Measurements from ENCODE around the gene TNFAIP8.
A peak's percentile ranks its signal among the peaks of the same experiment; 100 is the strongest.

TNFAIP8 gene

DNA sequence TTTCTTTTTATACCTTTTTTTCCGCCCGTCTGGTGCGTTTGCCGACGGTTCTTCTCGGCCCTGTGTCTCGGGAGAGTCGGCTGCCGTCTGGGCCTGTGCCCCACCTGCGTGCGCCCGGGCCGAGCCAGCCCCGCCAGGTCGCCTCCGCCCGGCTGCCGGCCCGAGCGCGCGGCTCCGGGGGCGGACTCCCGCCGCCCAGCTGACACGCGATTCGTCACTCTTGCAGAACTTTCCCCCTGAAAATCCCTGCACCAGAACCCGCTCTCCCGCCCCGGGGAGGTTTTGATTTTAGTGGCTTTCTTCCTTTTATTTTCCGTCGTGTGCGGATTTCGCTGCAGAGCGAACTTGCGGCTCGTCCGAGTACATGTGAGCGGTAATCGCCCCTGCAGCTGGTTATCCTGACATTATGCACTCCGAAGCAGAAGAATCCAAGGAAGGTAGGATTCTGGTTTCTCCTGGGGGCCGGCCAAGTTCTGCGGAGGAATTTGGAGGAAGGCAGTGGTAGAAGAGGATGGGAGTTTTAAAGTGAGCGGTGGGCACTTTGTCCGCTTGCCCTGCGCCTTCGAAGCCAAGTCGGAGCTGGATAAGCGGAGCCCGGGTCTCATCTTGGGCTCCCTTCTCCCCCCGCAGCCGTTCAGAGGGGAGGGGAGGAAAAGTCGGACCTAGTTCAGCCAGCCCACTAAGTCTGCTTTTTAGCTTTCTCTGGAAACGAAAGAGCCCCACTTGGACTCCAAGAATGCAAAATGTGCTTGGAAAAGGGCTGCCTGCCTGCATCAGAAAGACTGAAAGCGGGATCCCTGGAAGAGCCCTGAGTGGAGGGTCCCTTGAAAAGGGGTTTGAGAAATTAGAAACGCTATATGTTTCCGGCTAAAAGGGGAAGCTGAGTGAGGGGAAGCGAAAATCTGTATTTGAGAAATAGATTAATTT lies at the start of gene TNFAIP8:
TSS of gene TNFAIP8 (plus strand) at position 335 of the 927 bp plus-strand sequence. CDS start at position 407, 72 bp downstream.
- peak; percentile 77 for DNase-seq (ENCODE audit: low read depth)

DNA sequence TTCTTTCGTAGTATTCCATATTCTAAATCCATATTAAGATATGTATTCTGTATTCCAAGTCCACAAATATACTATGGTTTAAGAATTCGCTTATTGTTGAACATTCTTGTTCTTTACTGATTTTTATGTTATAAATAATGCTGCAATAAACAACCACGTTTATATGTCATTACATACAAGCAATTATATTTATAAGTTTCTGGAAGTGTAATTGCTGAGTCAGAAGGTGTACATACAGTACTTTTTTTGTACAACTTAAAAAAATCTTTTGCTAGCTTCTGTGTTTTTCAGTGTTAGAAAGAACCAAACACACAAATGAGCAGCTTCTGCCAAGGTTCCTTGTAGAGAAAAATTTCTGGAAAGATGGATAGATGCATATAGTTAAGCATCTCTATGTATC lies 48.6 kb upstream of the TNFAIP8 start:
- DNase-seq (ENCODE audit: low read depth): no peak

DNA sequence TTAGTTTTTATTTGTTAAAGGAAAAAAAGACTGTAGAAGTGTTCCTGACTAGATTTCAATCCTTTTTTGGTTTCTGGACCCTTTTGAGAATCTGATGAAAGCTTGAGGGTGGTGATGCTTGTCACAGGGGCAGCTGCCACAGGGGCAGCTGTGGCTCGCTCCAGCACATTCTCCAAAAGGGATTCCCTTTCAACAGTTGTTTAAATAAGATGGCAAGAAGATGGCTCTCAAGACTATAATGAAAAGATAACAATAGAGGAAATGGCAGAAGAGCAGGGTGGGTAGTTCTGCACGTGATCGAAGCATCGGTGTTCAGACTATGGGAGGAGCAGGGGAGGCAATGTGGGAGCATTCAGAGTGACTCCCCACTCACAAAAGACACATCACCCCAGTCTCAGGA lies 46.5 kb upstream of the TNFAIP8 start:
- DNase-seq (ENCODE audit: low read depth): no peak

DNA sequence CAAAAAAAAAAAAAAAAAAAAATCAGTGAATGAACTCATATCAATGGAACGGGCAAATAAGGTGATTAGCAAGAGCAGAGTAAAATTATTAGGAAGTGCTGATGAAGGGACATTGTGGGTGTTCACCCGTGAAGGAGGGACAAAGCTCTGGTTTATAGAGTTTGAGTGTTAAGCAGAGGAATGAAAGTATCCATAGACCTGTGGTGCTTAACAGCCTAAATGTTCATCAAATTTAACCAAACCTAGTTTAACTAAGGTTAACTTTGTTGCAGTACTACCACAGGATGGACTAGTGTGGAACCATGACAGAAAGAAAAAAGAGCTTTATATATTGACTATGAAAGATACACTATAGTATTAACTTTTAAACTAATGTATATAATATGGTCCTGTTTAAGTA lies 44.1 kb upstream of the TNFAIP8 start:
- DNase-seq (ENCODE audit: low read depth): no peak

DNA sequence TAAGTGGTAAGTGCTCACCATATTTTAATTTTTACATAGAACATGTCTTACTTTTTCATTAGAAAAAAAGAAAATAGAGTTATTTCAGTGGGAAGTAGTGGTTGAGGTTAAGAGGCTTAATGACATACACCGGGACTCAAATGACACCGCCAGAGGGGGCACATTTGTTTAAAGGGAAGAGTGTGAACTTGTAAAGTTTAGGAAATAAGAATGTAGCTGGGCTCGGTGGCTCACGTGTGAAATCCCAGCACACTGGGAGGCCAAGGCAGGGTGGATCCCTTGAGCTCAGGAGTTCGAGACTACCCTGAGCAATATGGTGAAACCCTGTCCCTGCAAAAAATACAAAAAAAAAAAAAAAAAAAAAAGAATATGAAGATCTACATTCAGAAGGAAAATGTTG lies 43.4 kb upstream of the TNFAIP8 start:
- no peak for DNase-seq (ENCODE audit: low read depth)

DNA sequence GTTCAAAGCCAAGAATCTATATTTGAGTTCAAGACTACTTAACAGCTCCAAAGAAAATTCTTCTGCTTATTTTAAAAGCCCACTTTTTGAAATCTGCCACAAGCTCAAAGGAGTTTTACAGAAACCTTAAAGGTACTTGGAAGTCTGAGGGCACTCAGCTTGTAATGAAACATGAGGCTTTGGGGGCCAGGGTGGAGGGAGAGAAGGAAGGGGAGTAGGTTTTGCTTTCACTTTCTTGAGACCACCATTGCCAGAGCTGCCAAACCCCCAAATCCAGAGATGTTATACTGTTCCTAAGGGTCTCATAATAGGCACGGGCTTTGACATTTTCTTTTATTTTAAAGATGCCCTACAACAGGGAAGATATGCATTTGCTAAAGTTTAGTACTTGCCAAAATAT lies 42.6 kb upstream of the TNFAIP8 start:
- DNase-seq (ENCODE audit: low read depth): no peak

DNA sequence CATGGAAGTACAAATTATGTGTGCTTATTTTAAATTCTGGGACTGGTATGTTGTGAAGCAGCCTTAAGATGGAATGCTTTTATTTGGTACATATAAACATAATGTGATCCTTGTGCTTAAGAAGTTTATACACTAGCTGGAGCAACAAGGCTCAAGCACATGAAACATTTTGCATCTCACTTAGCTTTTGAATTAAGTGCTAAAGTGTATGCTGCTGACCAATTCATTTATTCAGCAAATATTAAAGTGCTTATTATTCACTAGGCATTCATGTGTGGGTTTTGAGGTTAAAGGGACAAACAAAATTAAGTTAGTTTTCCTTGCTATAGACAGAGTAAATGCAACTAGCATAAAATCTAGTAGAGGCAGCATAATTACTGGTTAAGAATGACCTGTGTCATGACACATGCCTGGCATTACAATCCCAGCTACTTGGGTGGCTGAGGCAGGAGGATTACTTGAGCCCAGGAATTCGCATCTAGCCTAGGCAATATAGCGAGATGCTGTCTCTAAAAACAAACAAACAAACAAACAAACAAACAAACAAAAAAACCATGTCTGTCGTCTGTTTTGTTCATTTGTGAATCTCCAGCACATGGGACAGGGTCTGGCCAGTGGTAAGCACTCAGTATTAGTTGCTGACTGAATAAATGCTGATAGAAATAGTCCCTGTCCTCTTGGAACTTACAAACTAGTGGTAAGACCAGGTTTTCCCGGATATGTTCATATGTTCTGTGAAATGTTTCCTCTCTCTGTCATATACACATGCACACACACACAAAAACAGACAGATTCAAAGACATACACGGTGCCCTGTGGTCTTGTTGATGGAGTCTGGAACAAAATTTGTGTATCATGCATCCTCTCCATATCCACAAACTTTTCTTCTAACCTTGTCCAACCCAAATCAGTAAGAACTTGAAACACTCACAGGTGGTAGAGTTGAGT lies 41.9 kb upstream of the TNFAIP8 start:
- DNase-seq (ENCODE audit: low read depth): no peak

DNA sequence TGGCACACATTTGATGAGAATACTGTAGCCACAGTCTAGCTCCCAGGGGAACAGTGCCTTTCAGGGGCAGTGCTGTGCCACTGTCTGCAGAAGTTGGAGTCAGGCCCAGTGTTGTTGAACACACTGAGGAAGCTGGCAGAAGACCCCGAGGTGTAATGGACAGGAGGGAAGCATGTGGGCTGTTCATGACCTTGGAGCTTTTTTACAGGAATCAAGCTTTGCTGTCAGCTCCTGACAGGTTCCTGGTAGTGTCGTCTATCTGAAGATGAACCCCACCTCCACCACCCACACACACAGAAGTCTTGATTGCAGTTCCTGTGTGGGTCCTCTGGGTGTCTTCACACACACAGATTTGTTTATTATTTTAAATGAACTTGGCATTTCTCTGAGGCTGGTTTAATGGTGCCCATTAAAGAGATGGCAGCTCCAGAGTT lies 40.3 kb upstream of the TNFAIP8 start:
- peak; percentile 70 for DNase-seq (ENCODE audit: low read depth)

DNA sequence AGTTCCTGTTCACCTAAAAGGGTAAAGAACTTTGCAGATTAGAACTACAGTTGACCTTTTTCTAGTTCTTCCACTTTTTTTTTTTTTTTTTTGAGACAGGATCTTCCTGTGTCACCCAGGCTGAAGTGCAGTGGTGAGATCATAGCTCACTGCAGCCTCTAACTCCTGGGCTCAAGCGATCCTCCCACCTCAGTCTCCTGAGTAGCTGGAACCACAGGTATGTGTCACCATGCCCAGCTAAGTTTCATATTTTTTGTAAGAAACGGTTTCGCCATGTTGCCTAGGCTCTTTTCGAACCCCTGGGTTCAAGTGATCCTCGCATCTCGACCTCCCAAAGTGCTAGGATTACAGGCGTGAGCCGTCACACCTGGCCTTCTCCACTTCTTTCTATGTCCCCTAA lies 39.7 kb upstream of the TNFAIP8 start:
- no peak for DNase-seq (ENCODE audit: low read depth)

DNA sequence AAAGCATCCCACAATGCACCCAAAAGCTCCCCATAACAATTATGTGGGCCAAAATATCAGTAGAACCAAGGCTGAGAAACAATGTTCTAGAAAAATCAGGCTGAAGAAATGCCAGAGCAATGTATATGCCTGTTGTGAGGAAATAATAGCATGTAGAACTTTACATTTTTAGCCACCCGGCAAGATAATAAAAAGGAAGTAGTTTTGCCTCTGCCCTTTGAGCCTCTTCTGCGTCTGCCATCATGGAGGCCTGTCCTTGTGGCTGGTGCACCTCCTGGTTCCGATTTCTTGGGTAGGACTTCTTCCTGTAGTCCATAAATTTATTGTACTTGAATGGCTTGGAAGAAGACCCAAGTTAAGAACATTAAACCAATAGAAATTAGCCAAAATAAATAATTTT lies 38.9 kb upstream of the TNFAIP8 start:
- no peak for DNase-seq (ENCODE audit: low read depth)

DNA sequence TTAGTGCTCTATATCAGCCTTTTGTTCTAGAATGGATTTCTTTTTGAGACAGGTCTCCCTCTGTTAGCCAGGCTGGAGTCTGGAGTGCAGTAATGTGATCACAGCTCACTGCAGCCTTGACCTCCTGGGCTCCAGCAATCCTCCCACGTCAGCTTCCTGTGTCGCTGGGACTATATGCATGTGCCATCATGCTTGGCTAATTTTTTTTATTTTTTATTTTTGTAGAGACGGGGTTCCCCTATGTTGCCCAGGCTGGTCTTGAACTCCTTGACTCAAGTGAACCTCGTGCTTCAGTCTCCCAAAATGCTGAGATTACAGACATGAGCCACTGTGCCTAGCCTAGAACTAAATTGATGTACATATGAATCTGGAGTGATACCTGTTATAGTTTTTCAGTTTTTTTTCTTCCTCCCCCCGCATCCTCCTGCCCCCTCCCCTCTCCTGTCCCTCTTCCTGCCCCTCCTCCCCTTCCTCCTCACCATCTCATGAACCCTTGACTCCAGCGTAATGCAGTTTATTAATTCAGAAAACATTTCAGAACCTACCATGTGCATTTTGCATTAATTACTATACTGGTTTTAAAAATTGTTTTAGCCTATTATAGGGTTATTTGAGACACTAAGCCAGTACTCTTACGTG lies 37.4 kb upstream of the TNFAIP8 start:
- no peak for DNase-seq (ENCODE audit: low read depth)

DNA sequence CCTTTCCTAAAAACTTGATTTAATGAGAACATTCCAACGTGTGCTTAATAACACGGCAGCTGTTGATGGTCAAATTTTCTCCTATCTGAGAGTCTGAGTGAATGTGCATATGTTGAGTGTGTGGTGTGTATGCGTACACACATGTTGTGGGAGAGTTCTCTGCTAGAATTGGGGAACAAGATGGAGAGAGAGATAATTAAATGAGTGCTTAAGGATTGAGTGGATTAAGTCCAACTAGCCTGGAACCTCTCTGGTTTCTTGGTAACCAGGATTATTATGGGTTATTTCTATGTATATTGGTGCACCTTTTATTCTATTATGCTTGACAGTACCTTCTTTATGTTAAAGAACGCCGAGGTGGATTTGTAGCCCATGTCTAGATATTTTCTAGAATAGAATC lies 36.4 kb upstream of the TNFAIP8 start:
- no peak for DNase-seq (ENCODE audit: low read depth)

DNA sequence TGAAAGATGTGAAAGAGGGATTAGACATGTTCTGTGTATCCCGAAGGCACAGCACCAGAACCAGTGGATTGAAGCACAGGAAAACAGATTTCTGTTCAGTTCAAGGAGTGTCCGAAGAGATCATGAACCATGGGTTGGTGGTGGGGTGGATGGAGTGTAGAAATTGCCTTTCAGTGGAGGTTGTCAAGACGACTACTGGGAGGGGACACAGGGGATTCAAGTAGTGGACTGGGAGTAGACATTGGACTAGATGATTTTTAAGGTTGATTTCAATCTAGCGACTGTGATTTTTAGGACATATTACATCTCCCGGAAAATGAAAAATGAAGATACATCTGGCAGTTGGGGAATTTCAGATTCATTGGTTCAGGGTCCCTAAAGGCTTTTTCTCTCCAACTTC lies 35.9 kb upstream of the TNFAIP8 start:
- no peak for DNase-seq (ENCODE audit: low read depth)

DNA sequence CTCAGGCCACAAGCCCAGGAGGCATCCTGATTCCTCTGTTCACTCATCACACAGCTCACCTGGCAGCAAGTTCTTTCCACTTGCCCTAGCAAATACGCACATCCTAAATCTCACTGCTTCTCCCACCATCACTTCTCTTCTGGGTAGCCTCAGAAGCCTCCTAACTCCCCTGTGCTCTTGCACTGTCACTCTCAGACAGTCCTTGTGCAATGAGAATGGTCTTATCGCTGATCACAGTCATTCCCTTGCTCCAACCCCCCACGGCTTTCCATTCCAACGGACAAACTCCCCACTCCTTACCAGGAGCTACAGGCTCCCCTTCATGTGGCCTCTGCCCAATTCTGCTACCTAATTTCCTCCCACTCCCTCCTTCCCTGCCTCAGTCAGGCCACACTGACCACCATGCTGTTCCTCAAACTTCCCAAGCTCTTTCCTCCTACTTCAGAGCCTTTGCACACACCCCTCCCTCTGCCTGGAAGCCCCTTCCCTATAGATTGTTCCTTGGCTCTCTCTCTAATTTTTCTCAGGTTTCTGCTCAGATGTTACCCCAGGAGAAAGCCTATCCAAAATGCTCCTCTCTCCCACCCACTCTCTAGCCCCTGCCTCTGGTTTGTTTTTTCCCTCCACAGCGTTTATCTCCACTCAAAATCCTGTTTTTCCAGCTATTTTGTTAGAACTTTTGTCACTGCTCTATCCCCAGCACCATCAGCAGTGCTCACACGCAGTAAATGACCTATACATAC lies 34.1 kb upstream of the TNFAIP8 start:
- DNase-seq (ENCODE audit: low read depth): no peak

DNA sequence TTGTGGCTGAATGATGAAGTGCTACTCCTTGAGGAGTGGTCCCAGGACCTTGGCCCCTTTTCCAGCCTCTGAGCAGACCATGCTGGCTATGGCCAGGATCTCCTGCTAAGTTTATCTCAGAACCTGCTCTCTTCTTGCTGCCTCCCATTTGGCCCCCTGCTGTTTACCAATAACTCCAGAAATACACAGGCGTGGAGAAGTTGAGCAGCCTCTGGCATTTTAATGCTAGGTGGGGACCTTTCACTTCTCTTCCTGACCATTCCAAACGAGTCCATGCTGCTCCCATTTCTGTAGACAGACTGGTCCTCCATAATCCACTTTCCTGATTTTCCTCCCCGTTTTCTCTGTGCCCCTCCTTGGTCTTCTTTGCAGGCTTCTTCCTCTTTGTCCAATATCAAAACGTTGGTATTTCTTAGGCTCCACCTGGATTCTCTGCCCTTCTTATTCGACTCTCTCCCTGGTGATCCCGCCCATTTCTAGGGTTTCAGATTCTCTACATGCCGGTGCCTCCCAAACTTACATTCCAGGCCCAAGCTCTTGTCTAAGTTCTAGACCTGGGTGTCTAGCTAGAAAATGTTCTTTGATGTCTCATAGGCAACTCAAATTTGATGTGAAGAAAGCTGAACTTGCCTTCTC lies 33.4 kb upstream of the TNFAIP8 start:
- no peak for DNase-seq (ENCODE audit: low read depth)

DNA sequence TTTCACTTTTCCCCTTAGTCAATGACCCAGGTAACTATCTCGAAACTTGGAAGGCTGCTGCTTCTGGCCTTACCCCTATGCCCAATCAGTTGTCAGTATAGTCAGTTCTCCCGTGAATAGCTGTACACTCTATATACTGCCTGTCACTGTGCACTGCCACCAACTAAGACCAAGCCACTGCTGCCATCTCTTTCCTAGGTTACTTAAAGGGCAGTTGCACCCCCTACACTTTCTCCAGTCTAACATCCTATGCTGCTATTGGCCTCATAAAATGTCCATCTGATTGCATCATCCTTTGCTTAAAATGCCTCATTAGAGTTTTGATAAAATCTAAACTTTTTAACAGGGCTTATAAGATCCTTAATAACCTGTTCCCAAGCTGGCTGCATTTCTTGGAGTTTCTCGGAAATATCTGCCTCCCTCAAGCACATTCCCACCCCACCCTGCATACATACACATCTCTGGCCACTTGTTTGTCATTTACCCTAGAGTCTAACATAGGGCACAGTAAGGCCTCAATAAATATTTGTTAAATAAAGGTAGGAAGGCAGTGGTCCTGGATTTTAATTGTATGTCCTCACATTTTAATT lies 32.8 kb upstream of the TNFAIP8 start:
- DNase-seq (ENCODE audit: low read depth): no peak

DNA sequence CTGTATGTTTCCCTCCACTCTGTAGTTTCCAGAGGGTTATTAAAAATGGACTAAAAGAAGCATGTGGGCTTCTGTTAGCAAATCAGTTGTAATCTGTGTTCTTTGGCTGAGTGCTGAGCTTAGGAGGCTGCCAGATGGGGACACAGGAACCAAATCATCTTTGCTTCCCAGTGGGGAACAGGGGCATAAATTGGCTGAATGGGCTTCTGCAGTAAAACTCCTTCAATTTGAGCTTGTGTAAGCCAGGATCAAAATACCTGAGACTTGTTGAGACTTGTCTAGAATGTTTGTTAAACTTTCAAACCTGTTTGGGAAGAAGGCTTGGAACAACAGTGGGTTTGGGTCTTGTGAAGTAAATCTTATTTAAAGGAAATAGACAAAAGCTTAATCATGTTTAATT lies 32.2 kb upstream of the TNFAIP8 start:
- no peak for DNase-seq (ENCODE audit: low read depth)

DNA sequence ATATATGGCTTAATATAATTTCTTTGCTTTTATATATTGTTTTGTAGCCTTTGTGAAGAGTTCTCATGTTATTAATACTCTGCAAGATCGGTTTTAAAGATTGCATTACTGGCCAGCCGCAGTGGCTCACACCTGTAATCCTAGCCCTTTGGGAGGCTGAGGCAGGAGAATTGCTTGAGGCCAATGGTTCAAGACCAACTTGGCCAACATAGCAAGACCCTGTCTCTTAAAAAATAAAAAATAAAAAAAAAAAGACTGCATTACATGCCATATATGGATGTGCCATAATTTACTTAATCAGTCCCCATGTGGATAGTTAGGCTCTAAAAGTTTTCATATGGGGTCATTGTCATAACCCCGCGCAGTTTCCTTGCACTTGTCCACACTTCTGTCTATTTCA lies 31.0 kb upstream of the TNFAIP8 start:
- DNase-seq (ENCODE audit: low read depth): no peak

DNA sequence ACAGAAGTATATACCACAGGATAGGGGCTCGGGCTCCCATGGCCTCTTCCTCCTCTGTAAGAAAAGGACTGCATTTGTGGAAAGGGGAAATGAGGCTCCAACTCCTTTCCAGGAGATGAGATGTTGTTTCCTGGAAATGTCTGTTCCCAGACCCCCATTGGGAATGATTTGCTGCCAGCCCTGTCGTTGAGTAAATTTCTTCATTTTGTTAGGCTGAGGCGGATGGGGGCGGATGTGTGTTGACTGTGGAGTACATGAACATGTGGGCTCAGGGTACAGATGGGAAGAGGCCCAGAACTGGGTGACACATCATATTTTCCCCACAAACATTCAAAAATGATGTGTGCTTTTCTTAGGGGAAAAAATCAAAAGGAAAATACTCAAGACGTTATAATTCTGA lies 28.8 kb upstream of the TNFAIP8 start:
- peak; percentile 57 for DNase-seq (ENCODE audit: low read depth)

DNA sequence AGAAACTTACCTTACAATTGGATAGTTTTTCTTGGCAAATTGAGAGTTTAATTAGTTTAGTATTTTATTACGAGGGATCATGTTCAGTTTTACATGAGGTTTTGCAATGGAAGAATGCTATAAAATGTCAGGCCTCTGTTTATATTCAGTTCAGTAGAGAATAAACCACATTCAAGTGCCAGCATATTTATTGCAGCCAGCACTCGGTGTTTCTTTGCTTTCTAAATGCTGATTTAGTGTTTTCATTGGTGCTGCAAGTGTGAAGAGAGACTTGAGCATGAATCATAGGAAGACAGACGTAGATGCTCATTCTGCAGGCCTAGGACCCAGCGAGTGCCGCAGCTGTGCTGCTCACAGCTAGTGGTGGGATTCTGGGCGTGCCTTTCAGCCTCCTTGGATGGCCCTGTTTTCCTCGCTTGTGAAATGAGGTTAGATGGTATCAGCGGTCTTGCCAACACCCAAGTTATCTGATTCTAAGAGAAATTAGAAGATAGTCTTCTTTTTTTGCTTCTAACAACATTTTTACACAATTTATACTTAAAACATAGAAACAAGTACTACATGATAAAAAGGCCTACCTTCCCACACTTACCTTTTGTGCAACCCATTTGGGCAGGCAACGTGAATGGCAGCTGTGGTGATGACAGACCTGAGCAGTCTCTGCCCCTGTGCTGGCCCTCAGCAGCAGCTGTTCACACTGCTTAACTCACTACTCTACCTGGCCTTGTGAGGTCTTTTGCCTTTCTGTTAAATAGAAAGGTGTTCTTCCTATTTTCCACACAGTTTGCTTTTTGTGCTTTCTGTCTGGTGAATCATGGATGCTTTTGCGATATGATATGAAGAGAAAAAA lies 26.8 kb upstream of the TNFAIP8 start:
- DNase-seq (ENCODE audit: low read depth): no peak
